Breast epithelium (tissue), 3 donors: ENCODE measurements around the gene MAPKAP1.

Experiments
- CTCF ChIP-seq, 3 donors: fragments of 450-650 bp; IDR thresholded peaks; one replicate each; pipeline ENCODE4 v1.5.1; 2016 to 2017; ENCODE audit warnings: antibody characterized with exemption in 3 of 3, mild to moderate bottlenecking in 3 of 3, moderate library complexity in 3 of 3
- POLR2A ChIP-seq: fragments of 450-650 bp; IDR thresholded peaks from one replicate; pipeline ENCODE4 v1.6.1; 2016; ENCODE audit warnings: antibody characterized with exemption, mild to moderate bottlenecking, moderate library complexity
- POLR2AphosphoS5 ChIP-seq, 3 donors: sonication (generic); formaldehyde crosslinking; IDR thresholded peaks; one replicate each; pipeline ENCODE4 v1.6.1; 2017; ENCODE audit warnings: antibody characterized with exemption in 3 of 3

GRCh38 chr9:125681086-125681622 is 25.9 kb downstream of the MAPKAP1 start:
- TF ChIP-seq CTCF (IDR thresholded peaks at IDR 0.05): no peak
- TF ChIP-seq POLR2A: no peak
- no peak for TF ChIP-seq POLR2AphosphoS5 (IDR thresholded peaks at IDR 0.05)
